Gastroesophageal sphincter (tissue), 4 donors: ENCODE results near the gene PCNT. TPM values are rescaled to one million over a fixed set of nuclear protein-coding genes. Genes with fewer than 3 reads are reported as not detected.

Source experiments
- ATAC-seq: fragments of 150-250 bp; one replicate; pipeline ENCODE4 v1.9.1; 2016; ENCODE audit warnings: mild to moderate bottlenecking, moderate library complexity
- H3K27ac ChIP-seq, 4 donors: fragments of 200-600 bp; sonication (generic) in 3 of 4; 1 replicate in 3 of 4; 2 replicates in 1 of 4; pipeline ENCODE4 v1.5.1; 2016 to 2019
- H3K27me3 ChIP-seq: fragments of 200-600 bp; sonication (generic); one replicate; pipeline ENCODE4 v1.5.1; 2019
- H3K36me3 ChIP-seq, 2 donors: fragments of 200-600 bp; sonication (generic); one replicate each; pipeline ENCODE4 v1.5.1; 2019; ENCODE audit warnings: control low read depth in 1 of 2
- H3K4me1 ChIP-seq, 3 donors: fragments of 200-600 bp; sonication (generic); 1 replicate in 2 of 3; 2 replicates in 1 of 3; pipeline ENCODE4 v1.5.1; 2016 to 2019; ENCODE audit warnings: control low read depth in 2 of 3
- H3K4me3 ChIP-seq, 2 donors: fragments of 200-600 bp; sonication (generic); one replicate each; pipeline ENCODE4 v1.5.1; 2019; ENCODE audit warnings: mild to moderate bottlenecking in 1 of 2, moderate library complexity in 1 of 2
- H3K9me3 ChIP-seq, 3 donors: fragments of 200-600 bp; sonication (generic); one replicate each; pipeline ENCODE4 v1.5.1; 2017 to 2019; ENCODE audit warnings: control low read depth in 2 of 3
- EP300 ChIP-seq: sonication (generic); formaldehyde crosslinking; IDR thresholded peaks from one replicate; pipeline ENCODE4 v1.6.1; 2017; ENCODE audit warnings: antibody characterized with exemption, mild to moderate bottlenecking
- POLR2A ChIP-seq, 2 donors: fragments of 450-650 bp; IDR thresholded peaks; one replicate each; pipeline ENCODE4 v1.6.1; 2017; ENCODE audit warnings: antibody characterized with exemption in 2 of 2, mild to moderate bottlenecking in 2 of 2, moderate library complexity in 1 of 2
- POLR2AphosphoS5 ChIP-seq: sonication (generic); formaldehyde crosslinking; IDR thresholded peaks from one replicate; pipeline ENCODE4 v1.6.1; 2017; ENCODE audit warnings: antibody characterized with exemption
- WGBS, 2 donors: methylation state at CpG; one replicate each; pipeline ENCODE4 v1.1.5; 2018; ENCODE audit warnings: low coverage in 1 of 2; 5-methylcytosine and 5-hydroxymethylcytosine counted together
- total RNA-seq, 4 donors: library from RNA; depleted of rRNA; stranded (reverse); fragments of >200 nt; gene quantifications; one replicate each; pipeline ENCODE4 v1.1.0, GENCODE V29; 2016
- TF ChIP-seq, protein P1 (sequence below), 4 experiments: fragments of 200-600 bp in 2 of 4; fragments of 450-650 bp in 2 of 4; sonication (generic) in 1 of 4; IDR thresholded peaks; one replicate each; pipeline ENCODE4 v1.5.1; 2017 to 2019; ENCODE audit warnings: antibody characterized with exemption in 4 of 4, mild to moderate bottlenecking in 2 of 4, moderate library complexity in 2 of 4

The PCNT gene
- total RNA-seq, 4 donors from 2014 or later = 24.3 to 31.1 (median 27.3) TPM

DNA sequence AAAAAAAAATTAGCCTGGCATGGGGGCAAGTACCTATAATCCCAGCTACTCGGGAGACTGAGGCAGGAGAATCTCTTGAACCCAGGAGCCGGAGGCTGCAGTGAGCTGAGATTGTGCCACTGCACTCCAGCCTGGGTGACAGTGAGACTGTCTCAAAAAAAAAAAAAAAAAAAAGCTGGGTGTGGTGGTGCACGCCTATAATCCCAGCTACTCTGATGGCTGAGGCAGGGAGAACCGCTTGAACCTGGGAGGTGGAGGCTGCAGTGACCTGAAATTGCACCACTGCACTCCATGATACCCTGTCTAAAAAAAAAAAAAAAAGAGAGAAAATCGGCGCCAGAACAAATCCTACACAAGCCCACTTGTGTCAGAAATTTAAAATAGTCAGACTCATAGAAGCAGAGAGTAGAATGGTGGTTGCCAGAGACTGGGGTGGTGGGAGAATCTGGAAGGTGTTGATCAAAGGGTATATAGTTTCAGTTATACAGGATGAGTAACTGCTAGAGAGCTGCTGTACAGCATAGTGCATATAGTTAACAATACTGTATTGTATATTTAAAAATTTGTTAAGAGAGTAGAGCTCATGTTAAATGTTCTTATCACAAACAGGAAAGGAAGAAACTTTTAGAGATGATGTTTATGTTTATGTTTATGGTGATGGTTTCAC, 144.3 kb downstream of the PCNT start:
- Histone ChIP-seq H3K27ac (no peak overlapping the region), H3K4me1 (peaks cover 0 to 14% (median 5%) of the 10 kb centered on the region in 3 donors), H3K9me3 (no peaks in the 10 kb centered on the region), H3K4me3 (no peak overlapping the region), H3K27me3 (no peaks in the 10 kb centered on the region), H3K36me3 (peaks cover 0 to 17% of the 10 kb centered on the region in 2 donors)
- no peak for ATAC-seq
- WGBS, 2 donors = 64 to 77% methylated on average over 5 to 6 of the region's 6 CpGs
- TF ChIP-seq POLR2AphosphoS5 (no peak), POLR2A (IDR thresholded peaks at IDR 0.05) (no peak), EP300 (no peak)
- TF ChIP-seq, protein P1, sequence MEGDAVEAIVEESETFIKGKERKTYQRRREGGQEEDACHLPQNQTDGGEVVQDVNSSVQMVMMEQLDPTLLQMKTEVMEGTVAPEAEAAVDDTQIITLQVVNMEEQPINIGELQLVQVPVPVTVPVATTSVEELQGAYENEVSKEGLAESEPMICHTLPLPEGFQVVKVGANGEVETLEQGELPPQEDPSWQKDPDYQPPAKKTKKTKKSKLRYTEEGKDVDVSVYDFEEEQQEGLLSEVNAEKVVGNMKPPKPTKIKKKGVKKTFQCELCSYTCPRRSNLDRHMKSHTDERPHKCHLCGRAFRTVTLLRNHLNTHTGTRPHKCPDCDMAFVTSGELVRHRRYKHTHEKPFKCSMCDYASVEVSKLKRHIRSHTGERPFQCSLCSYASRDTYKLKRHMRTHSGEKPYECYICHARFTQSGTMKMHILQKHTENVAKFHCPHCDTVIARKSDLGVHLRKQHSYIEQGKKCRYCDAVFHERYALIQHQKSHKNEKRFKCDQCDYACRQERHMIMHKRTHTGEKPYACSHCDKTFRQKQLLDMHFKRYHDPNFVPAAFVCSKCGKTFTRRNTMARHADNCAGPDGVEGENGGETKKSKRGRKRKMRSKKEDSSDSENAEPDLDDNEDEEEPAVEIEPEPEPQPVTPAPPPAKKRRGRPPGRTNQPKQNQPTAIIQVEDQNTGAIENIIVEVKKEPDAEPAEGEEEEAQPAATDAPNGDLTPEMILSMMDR (IDR thresholded peaks at IDR 0.05) = no peak

DNA sequence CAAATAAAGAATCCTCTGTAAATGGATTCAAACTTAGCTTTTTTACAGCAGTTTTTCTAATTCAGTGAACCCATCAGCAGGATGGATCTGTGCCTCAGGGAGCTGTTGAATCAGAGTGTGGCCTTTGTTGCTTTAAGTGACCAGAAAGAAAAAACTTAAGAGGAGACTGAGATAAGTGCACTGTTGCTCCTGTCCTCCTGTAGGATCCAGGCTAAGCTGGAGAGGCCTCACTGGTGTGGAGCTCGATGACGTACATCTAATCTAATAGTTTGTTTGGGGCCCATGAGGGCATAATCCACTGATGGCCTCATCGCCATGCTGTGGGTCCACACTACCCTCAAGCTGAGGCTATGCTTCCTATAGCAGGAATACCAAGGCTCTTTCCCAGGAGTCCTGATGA, 145.3 kb downstream of the PCNT start:
- Histone ChIP-seq H3K27ac (no peak overlapping the region), H3K4me3 (no peak overlapping the region), H3K36me3 (peaks cover 0 to 9% of the 10 kb centered on the region in 2 donors), H3K9me3 (no peaks in the 10 kb centered on the region), H3K27me3 (no peaks in the 10 kb centered on the region), H3K4me1 (peaks cover 0 to 14% (median 5%) of the 10 kb centered on the region in 3 donors)
- TF ChIP-seq EP300 = no peak
- no peak for TF ChIP-seq POLR2A (IDR thresholded peaks at IDR 0.05)
- TF ChIP-seq, protein P1 (IDR thresholded peaks at IDR 0.05) = no peak
- no peak for TF ChIP-seq POLR2AphosphoS5
- 82% methylated on average over 3 of the region's 3 CpGs; no CpG with 5 or more reads in 1 of the 2 donors for WGBS, 2 donors
- ATAC-seq = no peak

DNA sequence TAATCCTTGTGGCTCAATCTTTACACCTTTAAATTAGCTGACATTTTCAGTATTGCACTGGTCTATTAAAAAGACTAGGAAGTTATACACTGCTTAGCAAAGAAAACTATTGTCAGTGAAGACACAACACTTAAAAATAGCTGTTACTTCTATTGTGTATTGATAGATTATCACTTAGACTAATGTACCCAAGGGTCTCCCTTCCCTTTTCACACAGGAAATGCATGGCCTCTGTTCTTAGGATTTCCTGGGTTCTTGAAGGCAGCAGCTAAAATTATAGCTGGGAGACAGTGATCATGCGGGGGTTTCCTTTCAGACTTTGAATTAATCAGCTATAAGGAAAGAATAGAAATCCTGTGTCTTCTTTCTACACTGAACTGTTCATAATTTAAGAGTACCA, 147.6 kb downstream of the PCNT start:
- Histone ChIP-seq H3K27me3 (no peaks in the 10 kb centered on the region), H3K4me1 (peaks cover 0 to 14% (median 5%) of the 10 kb centered on the region in 3 donors), H3K9me3 (no peaks in the 10 kb centered on the region), H3K36me3 (peaks cover 0 to 6% of the 10 kb centered on the region in 2 donors), H3K4me3 (no peak overlapping the region), H3K27ac (no peak overlapping the region)
- TF ChIP-seq EP300 (no peak), POLR2A (IDR thresholded peaks at IDR 0.05) (no peak), POLR2AphosphoS5 (no peak)
- TF ChIP-seq, protein P1 (IDR thresholded peaks at IDR 0.05) = no peak
- no peak for ATAC-seq
- 82 to 92% methylated on average over 1 of the region's 1 CpG for WGBS, 2 donors

DNA sequence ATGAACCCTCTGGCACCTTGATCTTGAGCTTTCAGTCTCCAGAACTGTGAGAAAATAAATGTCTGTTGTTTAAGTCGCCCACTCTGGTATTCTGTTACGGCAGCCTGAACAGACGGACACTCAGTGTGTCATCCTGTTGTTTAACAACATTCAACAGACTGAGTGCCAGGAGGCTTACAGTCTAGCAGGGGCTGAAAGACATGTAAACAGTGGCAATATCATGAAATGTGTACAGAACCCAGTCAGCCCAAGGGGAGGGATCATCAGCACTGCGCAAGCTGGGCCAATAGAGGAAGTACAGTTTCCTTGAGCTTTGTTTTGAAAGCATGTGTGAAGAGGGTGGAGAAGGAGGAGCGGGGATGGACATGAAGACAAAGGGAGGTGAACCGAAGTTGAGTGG, 148.3 kb downstream of the PCNT start:
- Histone ChIP-seq H3K4me3 (no peak overlapping the region), H3K27ac (no peak overlapping the region), H3K9me3 (no peaks in the 10 kb centered on the region), H3K36me3 (peaks cover 0 to 12% of the 10 kb centered on the region in 2 donors), H3K27me3 (no peaks in the 10 kb centered on the region), H3K4me1 (peaks cover 0 to 14% (median 5%) of the 10 kb centered on the region in 3 donors)
- WGBS, 2 donors = 83 to 86% methylated on average over 4 to 6 of the region's 6 CpGs
- ATAC-seq = no peak
- TF ChIP-seq, protein P1 (IDR thresholded peaks at IDR 0.05) = no peak
- no peak for TF ChIP-seq POLR2A (IDR thresholded peaks at IDR 0.05)
- TF ChIP-seq POLR2AphosphoS5 = no peak
- no peak for TF ChIP-seq EP300

DNA sequence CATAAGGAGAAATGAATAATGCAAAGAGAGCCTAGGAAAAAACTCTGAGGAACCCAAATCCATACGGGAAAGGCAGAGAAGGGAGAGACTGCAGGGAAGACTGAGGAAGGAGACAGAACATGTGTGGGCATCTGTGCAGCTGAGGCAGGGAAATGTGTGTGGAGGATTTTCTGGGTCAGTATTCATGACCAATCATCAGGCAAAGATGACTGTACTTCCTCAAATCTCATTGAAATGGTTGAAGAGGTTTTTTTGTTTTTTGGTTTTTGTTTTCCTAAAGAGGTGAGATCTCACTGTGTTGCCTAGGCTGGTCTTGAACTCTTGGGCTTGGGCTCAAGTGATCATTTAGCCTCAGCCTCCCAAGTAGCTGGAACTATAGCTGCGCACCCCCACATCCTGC, 150.4 kb downstream of the PCNT start:
- ATAC-seq = no peak
- H3K36me3 ChIP-seq = peaks cover 0 to 8% of the 10 kb centered on the region in 2 donors
- H3K27ac ChIP-seq = no peak overlapping the region
- H3K9me3 ChIP-seq = no peaks in the 10 kb centered on the region
- 73 to 100% methylated on average over 2 of the region's 2 CpGs for WGBS, 2 donors
- TF ChIP-seq EP300 (no peak), POLR2AphosphoS5 (no peak), POLR2A (IDR thresholded peaks at IDR 0.05) (no peak)
- TF ChIP-seq, protein P1 (IDR thresholded peaks at IDR 0.05) = no peak
- peaks cover 0 to 19% (median 5%) of the 10 kb centered on the region in 3 donors for H3K4me1 ChIP-seq
- H3K4me3 ChIP-seq = no peak overlapping the region
- no peaks in the 10 kb centered on the region for H3K27me3 ChIP-seq
